ENCODE data around the gene RPP14. TPM values are rescaled to one million over a fixed set of nuclear protein-coding genes. Genes with fewer than 3 reads are reported as not detected.

RPP14 gene
- total and polyA plus RNA-seq, 10 of the 15 experiments (the other 5 are each of a cell fraction or from before 2014, with no cell fraction given), result 9.1 to 21.2 (median 12.7) TPM

DNA sequence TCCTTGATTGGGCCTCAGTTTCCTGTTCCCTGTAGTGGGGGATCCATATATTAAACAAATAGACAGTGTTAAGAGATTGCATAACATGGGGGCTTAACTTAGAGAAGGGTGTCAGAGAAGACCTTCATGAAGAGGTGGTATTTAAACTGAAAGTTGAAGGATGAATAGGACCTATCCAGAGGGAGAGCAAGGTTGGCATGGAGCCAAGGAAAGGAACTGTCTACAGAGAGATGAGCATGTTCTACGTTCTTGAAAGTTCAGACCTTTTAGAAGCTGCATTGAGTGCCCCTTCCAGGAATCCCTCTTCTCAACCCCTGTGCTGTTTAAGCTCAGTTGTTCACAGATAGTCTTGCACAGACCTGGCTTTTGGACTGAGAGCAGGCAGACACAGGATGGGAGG is 2.7 kb downstream of the RPP14 start:
- no peak for DNase-seq (ENCODE audit: low read depth, low spot score)
- Histone ChIP-seq H3K79me2 (ENCODE audit: control insufficient read depth, insufficient read depth, low read length) (peaks cover 34% of the 10 kb centered on the region), H3K4me1 (ENCODE audit: control insufficient read depth, insufficient read depth, low read length) (0 out of 2 replicates have a peak, but pooled peaks cover 2% of the 10 kb centered on the region), H2AFZ (ENCODE audit: control insufficient read depth, low read depth, low read length) (no peak overlapping the region), H3K9me3 (replicated peaks; ENCODE audit: control insufficient read depth, insufficient read depth, low read length) (no peaks in the 10 kb centered on the region), H3K9ac (ENCODE audit: control insufficient read depth, insufficient read depth, low read length) (no peak overlapping the region; the same call in 1 of the 2 replicates), H3K27me3 (replicated peaks in 1 of 2; ENCODE audit: control insufficient read depth in 2 of 2, insufficient read depth in 2 of 2, low read length in 1 of 2) (no peaks in the 10 kb centered on the region), H3K36me3 (ENCODE audit: control insufficient read depth in 2 of 2, insufficient read depth in 2 of 2, low read length in 1 of 2) (peaks cover 4 to 21% of the 10 kb centered on the region in 2 experiments), H4K20me1 (ENCODE audit: control insufficient read depth, insufficient read depth) (no peaks in the 10 kb centered on the region), H3K4me2 (ENCODE audit: control insufficient read depth, insufficient read depth) (peak overlapping the region; percentile 92), H3K27ac (ENCODE audit: control insufficient read depth, insufficient read depth) (no peak overlapping the region), H3K4me3 (no peak overlapping the region)
- WGBS (ENCODE audit: insufficient coverage, insufficient replicate concordance, low lambda C conversion rate, missing lambda C conversion rate), result 0% methylated on average over 1 of the region's 1 CpG
- SMC1A ChIA-PET (ENCODE audit: uncharacterized antibody, unreplicated experiment), result interaction anchor here (0.9 to 4.5 kb wide), 13 partner anchors 9 to 321 kb away, joined by 4 to 39 read pairs (median 20); partner anchors contain the start of gene KCTD6
- POLR2A ChIA-PET, result interaction anchor here (1.1 kb wide), 1 partner anchor 41 kb away, joined by 3 read pairs; no protein-coding TSS in a partner anchor
- no TSS peak for BruUV-seq (replicated peaks)
- ATAC-seq, result no peak
- TF ChIP-seq STAT1 (conservative IDR thresholded peaks at IDR 0.05) (no peak), EED (IDR thresholded peaks at IDR 0.05; ENCODE audit: low read depth) (no peak), NKRF (conservative IDR thresholded peaks at IDR 0.05) (no peak), RBBP5 (conservative IDR thresholded peaks at IDR 0.05) (no peak), YBX1 (IDR thresholded peaks at IDR 0.05) (no peak), POLR2AphosphoS2 (IDR thresholded peaks at IDR 0.05; ENCODE audit: low read depth, low read length) (no peak)
- FAIRE-seq, result no peak
- intact Hi-C loops (cut with micrococcal nuclease; ENCODE audit: unreplicated experiment), result loop anchor here (5.0 to 10.0 kb wide), 3 partner anchors 104 to 324 kb away; partner anchors contain the start of gene FLNB
- RAD21 ChIA-PET (ENCODE audit: unreplicated experiment), result interaction anchor here (0.7 to 4.2 kb wide), 6 partner anchors 9 to 321 kb away, joined by 3 to 47 read pairs (median 11); partner anchors contain the start of gene PXK
- CTCF ChIA-PET, result interaction anchor here (0.6 to 15.5 kb wide), 19 partner anchors 11 to 322 kb away, joined by 3 to 503 read pairs (median 22); partner anchors contain the start of genes ABHD6 and PXK
- in situ Hi-C loops (cut with MboI), result loop anchor here (5.0 kb wide), 1 partner anchor 319 kb away; no protein-coding TSS in a partner anchor

Measured in GM12878 (cell line).